Activated CD4-positive, alpha-beta T cell treated with anti-CD3 and anti-CD28 coated beads, Interleukin-2, amount 50 U/mL, for 4 hours (primary cell): Measurements from ENCODE around the gene TMEM231.
"Not testable (repeated sequence)": the region's sequence is repeated elsewhere in the genome, so short reads cannot be mapped to it uniquely, and the experiment has no call there.

ENCODE experiments used
- DNase-seq, 2 experiments: peaks; one replicate each; pipeline ENCODE4 v3.0.0-alpha.2; 2020

TMEM231 gene

DNA sequence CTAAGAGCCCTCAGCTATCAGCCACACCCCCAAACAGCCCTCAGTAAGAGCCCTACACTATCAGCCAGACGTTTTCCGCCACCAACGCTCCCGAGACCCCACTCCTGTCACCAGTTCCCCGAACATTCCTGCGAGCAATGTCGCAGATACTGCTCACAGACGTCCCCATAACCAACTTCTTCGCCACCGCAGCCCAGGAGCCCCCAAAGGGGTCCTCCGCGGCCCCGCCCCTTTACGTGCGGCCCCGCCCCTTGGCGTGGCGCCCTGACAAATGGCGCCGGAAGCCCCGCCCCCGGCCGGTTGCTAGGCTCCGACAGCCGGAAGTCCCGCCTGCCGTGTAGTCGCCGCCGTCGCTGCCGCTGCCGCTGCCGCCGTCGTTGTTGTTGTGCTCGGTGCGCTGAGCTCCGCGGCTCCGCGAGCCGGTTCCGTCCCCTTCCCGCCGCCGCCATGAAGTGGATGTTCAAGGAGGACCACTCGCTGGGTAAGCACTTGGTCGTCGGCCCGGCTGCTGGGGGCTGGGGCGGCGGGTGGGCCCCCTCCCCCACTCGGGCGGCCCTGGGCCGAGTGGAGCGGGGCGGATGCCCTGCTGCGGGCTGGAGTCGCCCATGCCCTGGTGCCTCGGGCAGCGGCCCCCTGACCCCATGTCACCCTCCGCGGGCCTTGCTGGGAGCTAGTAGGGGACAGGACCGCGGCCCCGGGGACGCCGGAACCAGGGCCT is 10.1 kb upstream of the TMEM231 start, which contains the start of gene GABARAPL2:
GABARAPL2 (plus strand) TSS at position 340 of the 718 bp plus-strand sequence; CDS start at position 448, 108 bp downstream.
- peak; percentile 84 for DNase-seq

DNA sequence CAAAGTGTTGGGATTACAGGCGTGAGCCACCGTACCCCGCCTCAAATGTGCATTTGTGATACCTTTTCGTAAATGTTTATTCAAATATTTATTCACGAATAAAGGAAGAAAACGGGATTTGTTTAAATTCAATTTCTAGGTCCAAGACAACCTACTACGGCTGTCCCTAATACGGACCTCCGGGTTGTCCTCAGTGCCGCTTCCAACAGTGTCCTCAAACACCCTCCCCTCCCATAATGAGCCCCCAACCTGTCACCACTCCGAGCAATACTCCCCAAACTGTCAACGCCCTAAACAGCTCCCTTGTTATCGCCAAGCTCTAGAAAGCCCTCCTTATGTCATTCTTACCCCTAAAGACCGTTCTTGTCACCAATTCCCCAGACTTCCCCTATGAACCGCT is 9.6 kb upstream of the TMEM231 start:
- DNase-seq, result no peak

DNA sequence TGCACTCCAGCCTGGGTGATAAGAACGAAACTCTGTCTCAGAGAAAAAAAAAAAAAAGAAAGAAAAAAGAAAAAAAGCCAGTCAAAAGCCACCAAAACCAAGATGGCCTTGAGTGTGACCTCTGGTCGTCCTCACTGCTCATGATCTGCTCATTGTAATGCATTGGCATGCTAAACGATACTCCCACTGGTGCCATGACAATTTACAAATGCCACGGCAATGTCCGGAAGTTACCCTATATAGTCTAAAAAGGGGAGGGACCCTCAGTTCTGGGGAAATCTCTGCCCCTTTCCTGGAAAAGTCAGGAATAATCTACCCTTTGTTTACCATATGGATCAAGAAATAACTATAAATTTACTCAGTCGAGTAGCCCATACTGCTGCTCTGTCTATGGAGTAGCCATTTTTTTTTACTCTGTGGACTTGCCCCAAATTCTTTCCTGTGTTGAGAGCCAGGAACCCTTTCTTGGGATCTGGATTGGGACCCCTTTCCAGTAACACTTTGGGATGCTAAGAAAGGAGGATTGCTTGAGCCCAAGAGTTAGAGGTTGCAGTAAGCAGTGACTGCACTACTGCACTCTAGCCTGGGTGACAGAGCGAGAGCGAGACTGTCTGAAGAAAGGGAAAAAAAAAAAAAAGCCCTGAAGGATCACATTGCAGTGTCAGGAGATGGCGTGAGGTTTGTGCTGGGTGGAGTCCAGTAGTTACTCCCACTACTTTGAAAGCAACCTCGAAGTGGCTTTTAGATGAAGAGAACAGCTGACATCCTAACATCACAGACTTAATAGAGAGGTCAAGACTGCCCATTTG is 3.7 kb upstream of the TMEM231 start:
- DNase-seq, result no peak

DNA sequence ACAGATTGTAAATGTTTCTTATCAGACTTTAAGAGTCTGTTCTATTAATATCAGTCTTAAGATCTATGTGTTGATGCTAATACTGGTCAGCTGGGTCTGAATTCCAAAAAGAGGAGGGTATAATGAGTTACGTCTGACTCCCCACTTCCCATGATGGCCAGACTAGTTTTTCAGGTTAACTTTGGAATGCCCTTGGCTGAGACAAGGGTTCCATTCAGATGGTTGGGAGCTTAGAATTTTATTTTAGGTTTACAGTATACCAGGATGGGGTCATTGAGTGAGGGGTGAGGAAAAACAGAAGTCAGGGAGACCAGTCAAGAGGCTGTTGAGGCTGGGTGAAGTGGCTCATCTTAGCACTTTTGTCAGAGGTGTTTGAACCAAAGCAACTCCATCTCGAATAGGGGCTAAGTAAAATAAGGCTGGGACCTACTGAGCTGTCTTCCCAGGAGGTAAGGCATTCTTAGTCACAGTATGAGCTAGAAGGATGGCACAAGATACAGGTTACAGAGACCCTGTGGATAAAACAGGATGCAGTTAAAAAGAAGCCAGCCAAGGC is 2.9 kb upstream of the TMEM231 start:
- DNase-seq, result no peak

DNA sequence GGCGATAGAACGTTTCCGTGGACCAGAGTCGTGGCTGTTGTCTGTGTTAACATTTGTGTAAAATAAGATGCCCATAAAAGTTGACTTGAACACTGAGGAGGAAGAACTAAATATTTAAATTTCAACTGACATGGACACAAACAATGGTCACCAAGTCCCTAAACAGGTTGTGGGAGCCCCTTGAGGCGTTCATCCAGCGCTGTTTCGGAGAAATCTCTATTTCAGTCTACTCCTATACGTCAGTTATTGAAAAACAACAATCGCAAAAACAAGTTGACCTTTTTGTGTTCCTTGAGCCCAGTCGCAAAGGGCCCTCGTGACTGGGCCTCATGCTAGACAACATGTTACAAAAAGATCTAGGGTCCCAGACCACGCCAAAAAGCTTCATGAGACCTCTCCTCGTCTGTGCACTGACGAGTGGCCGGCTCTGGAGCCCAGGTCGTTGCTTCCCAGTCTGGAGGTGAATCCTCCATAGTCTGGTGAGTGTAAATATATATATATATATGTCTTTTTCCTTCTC is 439 bp upstream of the TMEM231 start:
- DNase-seq, result no peak

DNA sequence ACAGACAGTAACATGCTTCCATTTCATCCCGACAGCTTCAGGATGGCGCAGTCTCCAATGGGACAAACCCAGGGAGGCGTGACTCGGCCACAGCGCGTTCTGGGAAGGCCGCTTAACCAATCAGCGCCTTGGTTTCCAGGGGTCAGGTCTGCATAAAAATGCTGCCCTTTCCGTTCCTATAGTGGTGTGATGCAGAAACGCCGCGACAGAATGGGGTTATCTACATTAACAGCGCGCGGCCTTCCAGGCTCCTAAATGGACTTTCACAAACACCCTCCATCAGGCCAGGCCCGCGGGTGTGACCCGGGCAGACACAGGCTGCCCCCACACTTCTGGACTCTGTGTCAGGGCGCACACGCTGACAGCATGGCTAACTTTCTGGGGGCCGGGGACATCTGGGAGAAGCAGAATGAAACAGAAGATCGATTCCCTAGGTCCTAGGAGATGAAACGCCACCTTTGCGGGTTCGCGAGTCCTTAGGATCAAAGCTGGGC is 792 bp downstream of the TMEM231 start:
- DNase-seq, result no peak

DNA sequence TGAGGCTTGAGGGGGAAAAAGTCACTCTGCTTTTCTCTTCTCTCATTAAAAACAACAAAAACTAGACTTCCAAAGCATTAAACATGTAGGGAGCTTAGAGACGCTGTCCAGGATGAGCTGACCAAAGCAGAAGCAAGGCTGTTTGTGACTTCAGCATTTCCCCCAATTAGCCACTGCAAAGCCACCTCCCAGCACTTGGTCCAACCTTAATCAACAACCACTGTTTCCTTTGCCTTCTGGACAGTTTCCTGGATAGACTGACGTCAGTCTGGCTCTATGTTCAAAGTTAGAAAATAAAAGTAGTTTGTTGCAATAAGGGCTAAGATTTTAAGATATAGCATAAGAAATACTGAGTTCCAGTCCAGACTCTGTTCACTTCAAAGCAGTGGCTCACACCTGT is 3.1 kb downstream of the TMEM231 start:
- DNase-seq, result no peak

DNA sequence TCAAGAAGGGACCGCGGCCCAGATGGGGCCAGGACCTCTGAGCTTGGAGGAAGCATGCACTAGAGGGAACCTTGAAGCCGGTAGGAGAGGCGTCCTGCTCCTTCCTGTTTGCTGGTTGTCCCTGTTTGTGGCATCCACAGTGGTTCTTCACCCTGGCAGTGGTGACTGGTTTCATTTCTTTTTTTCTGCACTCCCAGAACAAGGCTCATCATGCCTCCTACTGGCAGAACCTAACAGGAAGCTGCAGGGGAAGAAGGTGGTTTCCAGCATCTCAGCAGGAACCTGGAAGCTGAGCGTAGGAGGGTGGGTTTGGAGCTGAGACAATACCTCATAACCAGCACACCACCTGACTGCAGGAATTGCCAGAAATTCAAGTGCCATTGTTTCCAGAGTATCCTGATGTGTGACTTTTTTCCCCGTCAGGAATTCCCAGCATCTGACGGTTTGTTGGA is 5.8 kb downstream of the TMEM231 start:
- no peak for DNase-seq

DNA sequence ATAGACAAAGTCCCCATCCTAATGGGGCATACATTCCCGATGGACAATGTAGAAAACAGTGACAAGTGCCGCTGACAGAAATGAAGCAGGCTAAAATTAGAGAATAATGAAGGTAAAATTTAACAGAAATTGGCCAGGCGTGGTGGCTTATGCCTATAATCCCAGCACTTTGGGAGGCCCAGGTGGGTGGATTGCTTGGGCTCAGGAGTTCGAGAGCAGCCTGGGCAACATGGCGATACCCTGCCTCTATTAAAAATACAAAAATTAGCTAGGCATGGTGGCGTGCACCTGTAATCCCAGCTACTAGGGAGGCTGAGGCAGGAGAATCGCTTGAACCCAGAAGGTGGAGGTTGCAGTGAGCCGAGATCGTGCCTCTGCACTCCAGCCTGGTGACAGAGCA is 7.6 kb downstream of the TMEM231 start:
- DNase-seq, result not testable (repeated sequence)

DNA sequence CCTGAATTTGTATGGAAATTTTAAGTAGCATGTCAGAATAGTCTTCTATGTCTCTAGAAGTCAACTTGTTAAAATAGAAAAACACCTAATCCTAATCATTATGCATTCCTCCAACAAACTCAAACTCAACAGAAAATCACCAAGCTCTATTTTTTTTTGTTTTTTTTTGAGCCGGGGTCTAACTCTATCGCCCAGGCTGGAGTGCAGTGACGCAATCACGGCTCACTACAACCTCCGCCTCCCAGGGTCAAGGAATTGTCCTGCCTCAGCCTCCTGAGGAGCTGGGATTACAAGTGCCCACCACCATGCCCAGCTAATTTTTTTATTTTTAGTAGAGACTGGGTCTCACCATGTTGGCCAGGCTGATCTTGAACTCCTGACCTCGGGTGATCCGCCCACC is 9.8 kb downstream of the TMEM231 start:
- DNase-seq, result no peak

DNA sequence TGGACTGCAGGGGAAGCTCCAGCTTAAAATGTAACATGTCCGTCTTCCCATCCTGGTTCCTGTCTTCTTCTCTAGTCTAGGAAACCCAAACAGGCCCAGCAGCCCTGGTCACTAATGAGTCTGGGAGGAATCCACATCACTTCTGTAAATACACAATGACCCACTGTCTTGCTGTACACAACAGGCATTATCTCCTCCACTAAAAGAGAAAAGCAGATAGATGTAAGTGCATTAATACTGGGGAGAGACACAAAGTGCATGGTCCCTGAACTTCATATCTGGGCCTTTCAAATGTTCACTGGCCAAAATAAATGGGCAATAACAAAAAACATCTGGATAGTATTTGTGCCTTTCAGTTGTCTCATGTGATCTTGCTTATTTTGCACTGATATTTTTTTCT is 10.2 kb downstream of the TMEM231 start:
- DNase-seq, result not testable (repeated sequence)

DNA sequence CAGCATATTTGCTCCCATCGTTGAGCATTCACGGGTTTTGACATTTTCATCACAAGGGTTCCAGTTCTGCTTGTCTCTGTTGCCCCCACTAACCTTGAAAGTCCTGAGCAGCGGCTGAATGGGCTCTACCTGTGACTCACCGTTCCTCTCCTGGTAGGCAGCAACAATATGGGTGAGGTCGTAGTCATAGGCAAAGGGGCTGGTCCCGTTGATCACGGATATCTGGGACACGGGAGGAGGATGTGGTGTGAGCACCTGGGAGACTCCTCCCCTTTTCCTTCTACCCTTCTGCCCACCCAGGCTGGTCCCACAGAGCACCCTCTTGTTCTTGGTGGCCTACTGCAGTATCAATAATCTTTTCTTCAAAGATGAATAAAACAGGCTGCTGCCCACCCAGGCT is 13.6 kb downstream of the TMEM231 start:
- DNase-seq, result not testable (repeated sequence)

DNA sequence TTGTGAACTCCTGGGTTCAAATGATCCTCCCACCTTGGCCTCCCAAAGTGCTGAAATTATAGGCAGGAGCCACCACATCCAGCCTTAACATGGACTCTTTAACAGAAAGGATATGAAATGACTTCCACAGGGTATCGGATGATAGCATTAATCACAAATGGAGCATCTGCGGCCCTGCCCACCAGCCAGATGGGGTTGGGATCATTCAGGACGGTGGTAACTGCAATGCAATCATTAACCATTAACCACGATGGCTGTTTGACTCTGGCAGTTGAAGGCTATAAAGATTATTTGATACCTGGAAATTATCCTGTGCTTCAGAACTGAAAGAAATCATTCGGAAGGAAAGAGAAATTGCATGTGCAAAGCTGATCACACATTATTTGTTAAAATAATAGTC is 14.8 kb downstream of the TMEM231 start:
- no peak for DNase-seq

DNA sequence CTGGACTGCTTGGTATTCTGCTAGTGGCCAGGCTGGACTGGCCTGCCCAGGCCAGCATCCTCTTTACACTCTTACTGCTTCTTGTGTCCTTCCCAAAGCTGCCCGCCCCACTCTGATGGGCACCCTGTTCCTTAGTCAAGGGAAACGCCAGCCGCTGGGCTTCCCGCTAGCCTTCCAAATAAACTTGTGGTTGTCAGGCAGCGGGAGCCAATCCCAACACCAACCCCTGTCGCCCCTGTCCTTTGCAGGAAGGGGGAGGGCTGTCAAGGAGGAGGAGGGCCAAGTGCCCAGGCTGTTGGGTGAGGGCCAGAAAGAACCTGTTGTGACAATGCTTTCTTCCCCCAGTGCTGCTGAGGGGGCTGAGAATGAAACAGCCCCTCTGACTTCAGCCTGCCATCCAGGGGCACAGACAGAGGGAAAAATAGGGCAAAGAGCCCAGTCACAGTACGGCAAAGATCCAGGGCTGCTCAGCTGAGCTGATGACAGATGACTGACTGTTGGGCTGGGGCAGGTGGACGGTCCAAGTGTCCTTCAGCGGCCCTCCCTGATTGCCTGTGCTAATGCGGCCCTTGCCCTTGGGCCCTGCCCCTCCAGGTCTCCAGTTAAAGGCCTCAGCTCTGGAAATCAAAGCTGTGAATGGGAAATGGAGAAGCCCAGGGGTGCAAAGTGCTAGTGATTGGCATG is 17.0 kb downstream of the TMEM231 start:
- DNase-seq, result not testable (repeated sequence)

DNA sequence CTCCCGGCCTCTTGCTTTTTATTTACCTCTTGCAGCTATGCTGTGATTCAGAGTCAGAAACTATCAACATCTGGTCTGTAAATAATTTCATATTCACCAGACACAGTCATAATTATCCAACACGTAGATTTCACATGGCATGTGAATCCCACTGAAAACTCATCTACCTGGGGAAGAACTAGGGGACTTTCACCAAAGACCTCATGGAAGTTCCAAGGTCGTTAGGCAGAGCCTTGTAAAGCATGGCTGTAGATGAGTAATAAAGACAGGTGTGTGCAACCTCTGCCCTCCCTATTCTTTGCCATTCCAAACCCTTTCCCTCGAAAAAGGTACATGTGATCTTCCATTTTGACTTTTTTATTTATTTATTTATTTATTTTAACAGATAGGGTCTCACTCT is 18.3 kb downstream of the TMEM231 start:
- DNase-seq, result no peak

DNA sequence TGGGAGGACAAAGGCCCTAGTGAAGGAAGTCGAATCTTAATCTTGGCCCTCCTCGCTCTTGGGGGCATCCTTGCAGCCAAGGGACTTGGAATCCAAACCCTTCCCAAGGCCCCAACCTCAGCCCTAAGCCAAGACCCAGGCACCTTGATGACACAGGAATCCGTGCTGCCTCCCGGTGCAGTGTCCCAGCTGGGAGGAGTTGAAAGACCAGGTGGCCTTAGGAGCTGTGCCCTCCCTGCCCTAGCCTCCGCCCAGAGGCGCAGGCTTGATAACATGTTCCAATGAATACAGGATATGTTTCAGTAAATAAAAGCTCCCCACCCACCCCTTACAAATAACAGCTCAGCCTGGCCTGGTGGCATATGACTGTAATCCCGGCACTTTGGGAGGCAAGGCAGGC is 20.2 kb downstream of the TMEM231 start, which contains the start of gene CHST5:
CHST5 (minus strand) TSS at position 208 of the 400 bp plus-strand sequence. CDS start 5,724 bp downstream, outside the sequence.
- DNase-seq, result no peak

DNA sequence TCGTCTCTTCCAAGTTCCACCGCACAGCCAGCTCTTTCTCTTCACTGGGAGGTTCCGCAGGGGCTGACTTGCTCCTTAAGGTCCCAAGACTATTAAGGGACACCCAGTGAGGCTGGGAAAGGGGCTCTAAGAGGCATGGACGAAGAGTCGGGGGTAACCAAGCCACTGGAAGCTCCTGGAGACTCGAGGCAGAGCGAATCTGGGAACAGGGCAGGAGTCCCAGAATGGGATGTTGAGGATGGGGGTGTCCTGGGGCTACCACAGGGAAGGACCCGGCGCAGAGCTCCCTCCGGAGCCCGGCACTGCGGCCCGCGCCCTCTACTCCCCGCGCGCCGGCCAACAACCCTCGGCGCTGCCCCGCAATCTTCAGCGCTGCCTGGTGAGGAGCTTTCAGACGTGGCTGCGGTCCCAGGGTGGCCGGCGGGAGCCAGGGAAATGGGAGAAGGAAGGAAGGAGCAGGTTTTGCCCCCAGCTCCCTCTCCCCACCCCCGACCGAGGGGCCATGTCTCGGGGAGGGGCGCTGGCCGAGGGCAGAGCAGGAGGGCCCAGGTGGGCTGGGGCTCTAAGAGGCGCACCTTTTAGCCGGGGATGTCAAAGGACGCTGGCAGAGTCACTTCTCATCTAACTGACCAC is 20.7 kb downstream of the TMEM231 start:
- no peak for DNase-seq

DNA sequence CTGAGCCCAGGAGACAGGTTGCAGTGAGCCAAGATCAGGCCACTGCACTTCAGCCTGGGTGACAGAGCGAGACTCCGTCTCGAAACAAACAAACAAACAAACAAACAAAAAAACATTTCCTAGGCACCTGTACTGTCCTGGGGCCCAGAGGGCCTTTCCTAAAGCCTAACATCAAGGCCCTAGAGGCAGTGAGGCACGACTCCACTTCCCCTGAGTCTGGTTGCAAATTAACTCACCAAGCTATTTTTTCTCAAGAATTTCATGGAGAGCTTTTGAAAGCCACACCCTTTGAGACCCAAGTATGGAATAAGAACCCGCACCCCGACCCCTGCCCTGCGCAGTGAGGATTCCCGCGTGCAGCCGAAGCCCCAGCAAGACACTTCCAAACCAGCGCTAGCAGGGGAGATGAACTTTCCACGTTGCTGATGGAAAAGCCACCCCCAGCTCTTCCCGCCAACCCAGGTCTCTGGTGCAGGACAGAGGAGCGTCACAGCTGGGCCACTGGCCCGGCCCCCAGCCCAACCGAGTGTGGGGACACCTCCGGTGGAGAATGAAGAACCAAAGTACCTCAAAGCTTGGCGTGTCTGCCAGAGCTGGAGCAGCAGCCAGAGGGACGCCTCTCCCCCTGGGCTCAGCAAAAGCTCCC is 21.4 kb downstream of the TMEM231 start:
- DNase-seq, result no peak

DNA sequence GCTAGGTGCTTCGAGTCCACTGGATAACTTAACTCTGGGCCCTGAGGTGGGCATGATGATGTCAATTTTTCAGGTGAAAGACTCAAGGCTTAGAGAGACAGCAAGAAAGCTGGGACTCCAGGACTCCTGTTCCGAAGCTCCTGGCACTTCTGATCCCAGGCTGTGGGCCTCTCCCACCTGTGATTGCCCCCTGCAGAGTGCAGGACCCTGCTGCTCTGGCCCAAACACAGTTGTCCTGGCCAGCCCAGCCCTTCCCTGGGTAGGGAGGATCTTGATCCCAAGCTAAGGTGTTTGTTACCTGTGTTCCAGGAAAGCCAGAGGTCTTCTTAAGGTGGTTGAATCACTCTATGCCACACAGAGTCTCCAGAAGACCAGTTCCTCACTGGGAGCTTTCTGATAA is 23.3 kb downstream of the TMEM231 start:
- DNase-seq, result no peak

DNA sequence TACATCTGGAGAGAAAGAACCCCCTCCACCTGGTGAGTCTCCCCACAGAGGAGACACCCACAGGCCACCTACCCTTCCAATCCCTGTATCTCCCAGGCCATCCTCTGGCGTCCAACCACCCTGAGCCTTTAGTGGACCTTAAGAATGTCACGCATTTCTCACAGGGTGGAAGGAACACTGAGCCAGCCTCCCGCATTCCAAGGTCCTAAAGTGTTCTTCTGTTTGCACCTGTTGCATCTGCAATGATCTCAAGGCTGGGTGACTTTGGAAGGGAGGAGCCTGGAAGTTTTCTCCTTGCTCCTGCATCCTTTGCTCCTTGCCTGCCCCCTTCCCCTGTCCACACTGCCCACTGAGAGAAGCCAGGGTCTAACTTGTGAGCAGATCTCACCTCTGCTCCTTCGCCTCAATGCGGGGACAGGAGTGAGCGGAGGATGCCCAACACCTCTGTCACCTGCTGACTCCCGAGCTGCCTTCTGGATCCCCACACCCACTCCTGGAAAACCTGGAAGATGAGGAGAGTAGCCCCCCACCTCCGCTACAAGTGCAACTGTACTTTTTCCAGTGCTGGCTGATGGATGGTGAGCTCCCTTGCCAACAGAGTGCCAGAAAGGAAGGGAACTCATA is 23.8 kb downstream of the TMEM231 start:
- no peak for DNase-seq

DNA sequence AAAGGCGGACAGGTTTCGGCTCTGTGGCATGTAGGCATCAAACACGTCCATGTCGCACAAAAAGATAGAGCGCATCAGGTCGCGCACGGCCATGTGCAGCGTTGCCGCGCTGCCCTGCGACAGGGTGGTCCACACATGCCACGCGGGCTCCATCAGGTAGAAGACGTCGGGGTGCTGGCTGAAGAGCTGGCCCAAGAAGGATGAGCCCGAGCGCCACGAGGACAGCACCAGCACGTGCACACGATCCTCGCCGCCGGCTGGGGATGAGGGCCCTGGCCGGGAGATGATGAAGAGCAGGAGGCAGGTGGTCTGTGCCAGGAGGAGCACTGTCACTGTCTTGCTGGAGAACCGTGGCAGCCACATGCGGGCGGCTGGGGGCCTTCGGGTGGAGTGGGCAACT is 26.1 kb downstream of the TMEM231 start:
- no peak for DNase-seq
